DMS114 treated with DMSO at 0.1 percent for 48 hours (cell line): Measurements from ENCODE around the gene FOXJ2.
"Not testable (repeated sequence)": the region's sequence is repeated elsewhere in the genome, so short reads cannot be mapped to it uniquely, and the experiment has no call there.

ENCODE experiments used
- DNase-seq: peaks from one replicate; lab custom pipeline; 2025; ENCODE audit not compliant: unreplicated experiment; lab: John Stamatoyannopoulos, UW

Gene FOXJ2

GRCh38 chr12:8028267-8028666, 4.2 kb upstream of the FOXJ2 start:
- no peak for DNase-seq

GRCh38 chr12:8030189-8030588, 2.3 kb upstream of the FOXJ2 start:
- no peak for DNase-seq

GRCh38 chr12:8031017-8031416, 1.5 kb upstream of the FOXJ2 start:
- DNase-seq: not testable (repeated sequence)

GRCh38 chr12:8031872-8032241, 659 bp upstream of the FOXJ2 start:
- no peak for DNase-seq

GRCh38 chr12:8033153-8034044, 883 bp downstream of the FOXJ2 start:
- DNase-seq: peak; percentile 23

- no peak for DNase-seq
These were observed 2.3 kb downstream of the FOXJ2 start for GRCh38 chr12:8034802-8035201.

- no peak for DNase-seq
These were observed 3.0 kb downstream of the FOXJ2 start for GRCh38 chr12:8035440-8036010.

GRCh38 chr12:8036346-8036745, 3.8 kb downstream of the FOXJ2 start:
- DNase-seq: no peak

- DNase-seq: no peak
These were observed 4.6 kb downstream of the FOXJ2 start for GRCh38 chr12:8037046-8037663.

GRCh38 chr12:8037947-8038346, 5.4 kb downstream of the FOXJ2 start:
- no peak for DNase-seq

- DNase-seq: no peak
These were observed 6.2 kb downstream of the FOXJ2 start for GRCh38 chr12:8038659-8039114.

GRCh38 chr12:8040791-8041190, 8.3 kb downstream of the FOXJ2 start:
- DNase-seq: no peak

- DNase-seq: peak; percentile 70
These were observed 13.7 kb downstream of the FOXJ2 start for GRCh38 chr12:8045952-8046944.

- DNase-seq: no peak
These were observed 15.3 kb downstream of the FOXJ2 start for GRCh38 chr12:8047842-8048241.

- DNase-seq: no peak
These were observed 16.4 kb downstream of the FOXJ2 start for GRCh38 chr12:8048906-8049305.

GRCh38 chr12:8050600-8051250, 18.2 kb downstream of the FOXJ2 start:
- no peak for DNase-seq

- no peak for DNase-seq
These were observed 20.2 kb downstream of the FOXJ2 start for GRCh38 chr12:8052679-8053078.

- DNase-seq: no peak
These were observed 22.3 kb downstream of the FOXJ2 start for GRCh38 chr12:8054816-8055215.

GRCh38 chr12:8057306-8057705, 24.8 kb downstream of the FOXJ2 start:
- DNase-seq: no peak

GRCh38 chr12:8057839-8058238, 25.3 kb downstream of the FOXJ2 start:
- DNase-seq: no peak
